ENCODE data around the gene FGD2. TPM values are rescaled to one million over a fixed set of nuclear protein-coding genes. Genes with fewer than 3 reads are reported as not detected.

Gene FGD2
- total RNA-seq, 1 donor = under 0.01 TPM

DNA sequence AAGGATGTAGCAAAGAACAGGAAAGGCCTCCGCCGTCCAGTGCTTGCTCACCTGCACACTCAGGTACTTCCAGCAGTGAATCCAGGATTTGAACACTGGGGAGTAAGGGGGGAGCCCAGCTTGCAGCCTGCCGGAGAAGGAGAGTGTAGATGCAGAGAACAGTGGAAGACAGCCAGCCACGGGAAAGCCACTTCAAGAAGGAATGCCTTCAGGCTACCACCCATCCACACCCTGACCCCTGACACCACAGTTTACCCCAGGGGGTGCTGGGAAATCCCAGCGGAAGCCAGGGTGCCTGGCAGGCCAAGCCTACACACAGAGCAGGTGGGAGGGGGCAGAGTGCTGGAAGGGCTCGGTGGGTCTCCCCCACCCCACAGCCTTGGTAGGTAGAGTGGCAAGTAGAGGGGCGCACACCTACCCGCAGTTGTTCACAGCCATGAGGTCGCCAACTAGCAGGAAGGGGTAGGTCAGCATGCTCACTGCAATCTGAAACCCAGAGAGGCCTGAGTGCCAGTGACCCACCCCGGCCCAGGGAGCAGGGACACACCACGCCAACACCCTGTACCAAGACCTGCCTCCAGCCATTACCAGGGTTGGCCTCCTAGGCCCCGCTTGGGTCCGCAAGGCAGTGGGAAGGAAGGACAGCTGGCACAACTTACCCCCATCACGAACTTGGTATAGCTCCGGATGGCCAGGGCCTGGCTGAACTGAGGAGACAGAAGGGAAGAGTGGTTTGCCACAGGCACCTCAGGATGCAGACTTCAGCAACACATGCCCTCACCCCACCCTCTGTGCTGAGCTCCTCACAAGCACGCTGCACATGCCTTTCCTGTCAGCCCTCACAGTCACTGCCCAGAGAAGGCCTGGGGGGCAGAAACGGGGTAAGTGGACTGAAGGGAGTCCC is 35.2 kb upstream of the FGD2 start:
- no peak overlapping the region for H3K27ac ChIP-seq (ENCODE audit: low read depth, low read length)
- H2AFZ ChIP-seq (ENCODE audit: low read length) = no peak overlapping the region
- no peak overlapping the region for H3K4me2 ChIP-seq (ENCODE audit: insufficient read depth, low read length)
- H4K20me1 ChIP-seq (ENCODE audit: insufficient read depth, low read length) = peaks cover 20% of the 10 kb centered on the region
- TF ChIP-seq, protein P1, sequence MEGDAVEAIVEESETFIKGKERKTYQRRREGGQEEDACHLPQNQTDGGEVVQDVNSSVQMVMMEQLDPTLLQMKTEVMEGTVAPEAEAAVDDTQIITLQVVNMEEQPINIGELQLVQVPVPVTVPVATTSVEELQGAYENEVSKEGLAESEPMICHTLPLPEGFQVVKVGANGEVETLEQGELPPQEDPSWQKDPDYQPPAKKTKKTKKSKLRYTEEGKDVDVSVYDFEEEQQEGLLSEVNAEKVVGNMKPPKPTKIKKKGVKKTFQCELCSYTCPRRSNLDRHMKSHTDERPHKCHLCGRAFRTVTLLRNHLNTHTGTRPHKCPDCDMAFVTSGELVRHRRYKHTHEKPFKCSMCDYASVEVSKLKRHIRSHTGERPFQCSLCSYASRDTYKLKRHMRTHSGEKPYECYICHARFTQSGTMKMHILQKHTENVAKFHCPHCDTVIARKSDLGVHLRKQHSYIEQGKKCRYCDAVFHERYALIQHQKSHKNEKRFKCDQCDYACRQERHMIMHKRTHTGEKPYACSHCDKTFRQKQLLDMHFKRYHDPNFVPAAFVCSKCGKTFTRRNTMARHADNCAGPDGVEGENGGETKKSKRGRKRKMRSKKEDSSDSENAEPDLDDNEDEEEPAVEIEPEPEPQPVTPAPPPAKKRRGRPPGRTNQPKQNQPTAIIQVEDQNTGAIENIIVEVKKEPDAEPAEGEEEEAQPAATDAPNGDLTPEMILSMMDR (IDR thresholded peaks at IDR 0.05; ENCODE audit: extremely low read depth, low read depth, low read length) = no peak
- no peaks in the 10 kb centered on the region for H3K9me3 ChIP-seq (ENCODE audit: low read depth, low read length)
- peaks cover 7% of the 10 kb centered on the region for H3K79me2 ChIP-seq (ENCODE audit: insufficient read depth, low read length)
- H3K4me3 ChIP-seq (ENCODE audit: insufficient read depth, low read length) = no peak overlapping the region
- H3K36me3 ChIP-seq (ENCODE audit: insufficient read depth, low read length) = peaks cover 87% of the 10 kb centered on the region
- H3K4me1 ChIP-seq (ENCODE audit: insufficient read depth, low read length) = no peaks in the 10 kb centered on the region
- DNase-seq (ENCODE audit: insufficient read length, low spot score, missing footprints) = no peak
- H3K27me3 ChIP-seq (ENCODE audit: insufficient read depth, low read length) = no peaks in the 10 kb centered on the region

DNA sequence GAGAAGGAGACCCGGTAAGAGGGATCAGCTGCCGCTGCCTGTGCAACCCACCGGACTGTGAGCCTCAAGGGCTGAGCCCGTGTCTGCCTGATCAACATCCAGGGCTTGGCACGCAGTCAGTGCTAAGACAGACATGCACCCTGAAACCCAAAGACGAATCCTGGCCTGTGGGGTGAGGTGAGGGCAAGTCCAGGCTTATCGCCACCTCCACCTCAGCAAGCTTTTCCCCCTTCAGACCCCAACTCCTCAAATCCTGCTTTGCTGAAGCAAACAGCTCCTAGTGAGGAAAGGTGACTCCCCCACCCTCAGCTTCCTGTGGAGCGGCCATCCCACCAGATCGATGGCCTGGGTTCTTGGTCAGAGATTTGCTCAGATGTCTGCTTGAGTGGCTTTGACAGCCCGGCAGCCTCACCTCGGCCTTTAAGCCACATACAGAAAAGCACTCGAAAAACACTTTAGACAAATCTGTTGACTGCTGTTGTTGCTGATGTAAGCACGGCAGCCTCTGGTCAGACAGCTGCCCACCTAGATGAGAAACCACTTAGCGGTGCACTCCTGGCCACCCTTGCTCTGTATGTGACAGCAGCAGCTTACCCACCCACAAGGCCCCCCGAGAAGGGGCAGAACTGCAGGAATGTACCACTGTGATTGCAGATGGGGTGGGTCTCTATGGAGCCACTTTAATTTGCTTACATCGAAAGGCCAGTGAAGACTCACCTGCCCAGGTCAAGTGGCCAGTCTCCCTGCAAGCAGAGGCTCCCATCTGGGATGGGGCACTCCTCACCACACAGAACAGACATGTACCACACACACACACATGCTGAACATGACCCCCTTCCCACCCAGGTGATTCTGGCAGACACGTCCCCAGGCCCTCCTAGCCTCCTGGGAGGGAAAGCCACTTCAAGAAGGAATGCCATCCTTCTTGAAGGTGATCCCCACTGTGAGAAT is 34.3 kb upstream of the FGD2 start:
- Histone ChIP-seq H3K4me3 (ENCODE audit: insufficient read depth, low read length) (no peak overlapping the region), H3K4me2 (ENCODE audit: insufficient read depth, low read length) (no peak overlapping the region), H3K4me1 (ENCODE audit: insufficient read depth, low read length) (no peaks in the 10 kb centered on the region), H3K9me3 (ENCODE audit: low read depth, low read length) (no peaks in the 10 kb centered on the region), H4K20me1 (ENCODE audit: insufficient read depth, low read length) (peaks cover 20% of the 10 kb centered on the region), H3K79me2 (ENCODE audit: insufficient read depth, low read length) (peaks cover 9% of the 10 kb centered on the region), H3K27ac (ENCODE audit: low read depth, low read length) (no peak overlapping the region), H2AFZ (ENCODE audit: low read length) (no peak overlapping the region), H3K27me3 (ENCODE audit: insufficient read depth, low read length) (no peaks in the 10 kb centered on the region), H3K36me3 (ENCODE audit: insufficient read depth, low read length) (peaks cover 96% of the 10 kb centered on the region)
- TF ChIP-seq, protein P1 (IDR thresholded peaks at IDR 0.05; ENCODE audit: extremely low read depth, low read depth, low read length) = no peak
- peak; percentile 51 for DNase-seq (ENCODE audit: insufficient read length, low spot score, missing footprints)

DNA sequence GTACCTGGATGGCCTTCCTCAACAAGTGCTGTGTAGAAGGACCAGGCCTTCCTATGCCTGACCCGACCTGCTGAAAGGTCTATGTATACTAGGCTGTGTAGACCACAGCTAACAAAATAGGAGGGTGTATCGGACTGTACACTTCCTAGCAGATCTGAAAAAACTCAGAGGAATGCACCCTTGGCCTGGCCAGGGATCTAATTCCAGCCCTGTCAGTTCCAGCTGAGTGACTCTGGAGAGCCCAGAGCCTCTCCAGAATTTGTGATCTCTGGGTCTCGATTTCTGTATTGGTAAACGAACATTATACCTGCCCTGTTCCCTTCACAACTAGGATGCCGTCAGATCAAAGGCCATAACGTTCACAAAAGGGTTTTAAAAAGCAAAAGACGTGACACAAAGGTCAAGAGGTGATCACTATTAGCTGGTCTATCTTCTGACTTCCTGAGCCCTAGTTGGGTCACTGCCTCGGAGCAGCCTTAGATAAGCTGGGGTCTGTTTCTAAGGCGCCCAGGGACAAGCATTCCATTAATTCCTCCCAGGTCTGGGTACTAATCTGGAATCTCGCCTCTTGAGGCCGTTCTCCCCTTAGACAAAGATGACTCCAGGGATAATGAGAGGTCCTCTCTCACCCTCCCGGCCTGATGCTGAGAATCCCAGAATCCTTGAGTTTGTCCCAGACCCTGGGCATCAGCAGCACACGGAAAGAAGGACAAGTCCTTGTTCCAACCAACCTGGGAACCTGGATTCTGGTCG is 33.4 kb upstream of the FGD2 start:
- no peak overlapping the region for H3K27ac ChIP-seq (ENCODE audit: low read depth, low read length)
- no peak overlapping the region for H3K4me3 ChIP-seq (ENCODE audit: insufficient read depth, low read length)
- peaks cover 99% of the 10 kb centered on the region for H3K36me3 ChIP-seq (ENCODE audit: insufficient read depth, low read length)
- peaks cover 17% of the 10 kb centered on the region for H3K79me2 ChIP-seq (ENCODE audit: insufficient read depth, low read length)
- no peaks in the 10 kb centered on the region for H3K9me3 ChIP-seq (ENCODE audit: low read depth, low read length)
- H2AFZ ChIP-seq (ENCODE audit: low read length) = no peak overlapping the region
- H3K4me1 ChIP-seq (ENCODE audit: insufficient read depth, low read length) = no peaks in the 10 kb centered on the region
- peaks cover 25% of the 10 kb centered on the region for H4K20me1 ChIP-seq (ENCODE audit: insufficient read depth, low read length)
- TF ChIP-seq, protein P1 (IDR thresholded peaks at IDR 0.05; ENCODE audit: extremely low read depth, low read depth, low read length) = no peak
- no peak overlapping the region for H3K4me2 ChIP-seq (ENCODE audit: insufficient read depth, low read length)
- peak; percentile 74 for DNase-seq (ENCODE audit: insufficient read length, low spot score, missing footprints)
- H3K27me3 ChIP-seq (ENCODE audit: insufficient read depth, low read length) = no peaks in the 10 kb centered on the region
